HG03432 (cell line): ENCODE measurements around the gene SDCBP2.
A peak's percentile ranks its signal among the peaks of the same experiment; 100 is the strongest.

Source experiments
- ATAC-seq: cut with Tn5 transposase; IDR thresholded peaks from one replicate; pipeline ENCODE4 v1.9.1; 2021; ENCODE audit warnings: mild to moderate bottlenecking, moderate library complexity; ENCODE audit not compliant: unreplicated experiment

Gene SDCBP2, protein sequence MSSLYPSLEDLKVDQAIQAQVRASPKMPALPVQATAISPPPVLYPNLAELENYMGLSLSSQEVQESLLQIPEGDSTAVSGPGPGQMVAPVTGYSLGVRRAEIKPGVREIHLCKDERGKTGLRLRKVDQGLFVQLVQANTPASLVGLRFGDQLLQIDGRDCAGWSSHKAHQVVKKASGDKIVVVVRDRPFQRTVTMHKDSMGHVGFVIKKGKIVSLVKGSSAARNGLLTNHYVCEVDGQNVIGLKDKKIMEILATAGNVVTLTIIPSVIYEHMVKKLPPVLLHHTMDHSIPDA

DNA sequence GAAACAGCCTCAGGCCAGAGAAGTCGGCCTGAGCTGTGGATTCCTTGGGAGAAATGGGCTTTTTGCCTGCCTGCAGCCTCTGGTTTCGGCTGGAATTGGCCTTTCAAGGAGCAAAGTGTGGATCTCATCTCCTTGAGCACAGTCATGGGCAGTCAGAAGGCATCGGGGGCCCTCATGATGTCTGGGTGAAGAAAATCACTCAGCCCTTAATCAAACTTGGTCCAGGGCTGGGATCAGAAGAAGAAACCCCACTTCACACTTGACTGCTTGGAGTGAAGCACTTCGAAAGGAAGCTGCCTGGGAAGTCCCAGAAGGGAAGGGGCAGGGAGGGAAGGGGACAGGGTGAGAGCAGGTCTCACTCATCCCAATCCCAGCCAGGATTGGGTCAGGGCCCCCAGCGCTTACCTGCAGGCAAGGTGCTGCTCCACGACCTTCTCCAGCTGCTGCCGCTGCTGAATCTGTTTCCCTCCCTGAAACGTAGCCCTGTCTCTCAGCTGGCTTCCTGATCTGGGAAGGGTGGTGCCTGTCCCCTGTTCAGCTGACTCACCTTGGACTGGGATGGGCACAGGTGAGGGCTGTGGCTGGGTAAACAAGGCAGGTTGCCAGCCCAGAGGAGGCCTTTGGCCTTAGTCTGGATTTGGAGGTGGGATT lies at the start of gene SDCBP2:
TSS of gene SDCBP2 (minus strand) at position 460 of the 651 bp plus-strand sequence. CDS start 8,723 bp downstream, outside the sequence.
- ATAC-seq, result no peak

DNA sequence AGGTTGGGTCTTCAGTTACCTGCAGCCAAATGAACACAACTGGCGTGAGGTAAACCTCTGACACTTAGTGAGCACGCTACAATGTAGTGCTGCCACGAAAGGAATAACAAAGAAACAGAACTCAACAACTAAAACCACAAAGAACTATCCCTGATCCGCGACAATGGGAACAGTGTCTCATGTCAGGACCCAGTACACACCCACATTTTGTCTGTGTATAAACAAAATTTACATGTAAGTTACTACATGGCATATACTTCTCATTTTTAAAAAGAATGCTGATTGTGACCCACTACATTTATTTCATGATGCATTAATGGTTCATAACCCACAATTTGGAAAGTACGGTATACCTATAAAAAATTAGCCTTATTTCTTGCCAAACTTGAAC lies 49.8 kb upstream of the SDCBP2 start:
- ATAC-seq, result no peak

GRCh38 chr20:1377984-1378734 lies 49.2 kb upstream of the SDCBP2 start:
- ATAC-seq, result no peak

DNA sequence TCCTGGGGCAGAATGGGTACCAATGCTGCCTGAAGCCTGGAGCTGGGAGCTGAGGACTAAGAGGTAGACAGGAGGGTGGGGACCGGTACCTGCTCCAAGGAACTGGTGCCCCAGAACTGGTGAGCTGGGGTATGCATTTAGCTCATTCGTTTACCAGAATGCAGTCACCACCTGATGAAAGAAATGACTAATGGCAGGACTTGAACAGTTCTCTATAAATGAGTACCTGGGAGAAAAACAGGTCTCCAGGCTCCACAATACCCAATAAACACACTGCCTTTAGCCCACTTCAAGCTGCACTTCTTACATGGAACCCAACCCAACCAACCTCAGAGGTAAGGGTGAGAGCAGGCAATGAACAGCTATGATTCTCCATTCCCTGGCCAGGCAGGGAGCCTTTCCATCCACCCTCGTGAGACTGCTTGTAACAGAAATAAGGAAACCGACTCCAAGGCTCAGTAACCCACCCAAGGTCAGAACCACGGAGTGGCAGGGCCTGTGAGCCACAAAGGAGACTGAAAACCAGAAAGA lies 48.5 kb upstream of the SDCBP2 start:
- ATAC-seq, result peak; percentile 37

GRCh38 chr20:1376408-1377270 lies 47.7 kb upstream of the SDCBP2 start:
- peak; percentile 47 for ATAC-seq

DNA sequence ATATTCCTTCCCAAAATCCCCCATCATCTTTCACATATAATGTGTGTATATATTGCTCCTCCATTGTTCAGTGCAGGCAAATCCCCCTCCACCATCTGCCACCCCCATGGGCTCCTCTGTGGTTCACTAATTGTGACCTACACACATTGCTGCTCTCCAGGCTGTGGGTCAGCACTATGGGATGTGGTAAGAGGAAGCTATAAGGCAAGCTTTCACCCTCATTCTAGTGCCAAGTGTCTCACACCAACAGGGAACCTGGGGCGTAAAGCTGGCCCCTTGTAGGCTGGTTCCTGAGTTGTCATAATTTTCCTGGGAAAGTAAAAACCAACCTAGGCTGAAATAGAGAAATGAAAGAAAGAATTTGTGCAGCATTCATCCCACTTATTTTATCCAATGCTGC lies 47.1 kb upstream of the SDCBP2 start:
- ATAC-seq, result no peak

DNA sequence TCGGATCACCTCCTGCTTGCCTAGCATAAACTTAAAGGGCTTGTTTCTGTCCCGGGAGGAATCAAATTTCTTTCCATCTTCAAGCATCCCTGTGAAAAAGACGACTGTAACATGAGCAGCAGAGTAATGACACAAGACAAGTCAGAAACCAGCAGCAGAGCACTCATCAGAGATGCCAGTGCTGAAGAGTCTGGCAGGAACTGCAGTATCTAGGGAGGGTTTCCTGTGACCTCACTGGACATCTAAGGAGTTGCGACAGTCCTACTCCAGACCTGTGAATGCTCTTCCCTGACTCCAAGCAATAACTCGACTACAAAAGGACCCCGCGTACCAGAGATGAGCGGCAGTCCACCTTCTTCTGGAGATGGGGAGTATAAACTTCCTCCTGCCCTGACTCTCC lies 46.6 kb upstream of the SDCBP2 start:
- no peak for ATAC-seq

DNA sequence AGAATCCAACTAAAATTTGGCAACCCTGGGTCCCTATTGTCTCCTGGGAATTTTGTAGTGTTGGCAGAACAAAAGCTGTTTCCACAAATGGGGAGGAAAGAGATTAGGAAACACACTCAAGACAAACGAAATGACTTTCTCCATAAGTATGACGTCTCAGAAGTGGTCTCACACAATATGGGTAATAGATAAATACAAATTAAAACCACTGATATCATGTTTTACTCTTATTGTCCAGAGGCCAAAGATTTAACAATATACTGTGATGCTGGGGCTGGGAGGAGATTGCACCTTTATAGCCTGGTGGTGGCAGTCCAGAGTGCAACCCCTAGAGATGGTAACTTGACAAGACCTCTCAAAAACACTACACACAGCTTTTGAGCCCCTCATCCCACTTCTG lies 45.3 kb upstream of the SDCBP2 start:
- ATAC-seq, result no peak

- ATAC-seq, result no peak
These were observed 44.7 kb upstream of the SDCBP2 start for GRCh38 chr20:1373614-1374013.

DNA sequence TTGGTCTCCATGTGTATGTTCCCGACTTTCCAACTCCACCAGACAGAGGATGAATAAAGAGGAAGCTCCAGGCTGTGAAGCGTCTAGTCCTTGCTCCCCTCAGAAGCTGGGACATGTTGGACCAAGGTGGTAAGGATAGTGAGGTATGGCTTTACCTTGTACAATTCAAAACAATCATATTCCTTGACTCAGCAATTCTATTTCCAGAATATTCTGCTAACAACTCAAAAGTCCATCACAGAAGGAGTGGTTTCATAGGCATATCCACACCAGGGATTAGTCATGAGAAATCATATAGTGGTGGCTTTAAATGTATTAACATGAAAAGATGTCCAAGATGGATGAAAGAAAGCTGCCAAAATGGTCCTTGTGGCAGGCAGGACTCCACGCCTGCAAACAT lies 44.1 kb upstream of the SDCBP2 start:
- no peak for ATAC-seq

DNA sequence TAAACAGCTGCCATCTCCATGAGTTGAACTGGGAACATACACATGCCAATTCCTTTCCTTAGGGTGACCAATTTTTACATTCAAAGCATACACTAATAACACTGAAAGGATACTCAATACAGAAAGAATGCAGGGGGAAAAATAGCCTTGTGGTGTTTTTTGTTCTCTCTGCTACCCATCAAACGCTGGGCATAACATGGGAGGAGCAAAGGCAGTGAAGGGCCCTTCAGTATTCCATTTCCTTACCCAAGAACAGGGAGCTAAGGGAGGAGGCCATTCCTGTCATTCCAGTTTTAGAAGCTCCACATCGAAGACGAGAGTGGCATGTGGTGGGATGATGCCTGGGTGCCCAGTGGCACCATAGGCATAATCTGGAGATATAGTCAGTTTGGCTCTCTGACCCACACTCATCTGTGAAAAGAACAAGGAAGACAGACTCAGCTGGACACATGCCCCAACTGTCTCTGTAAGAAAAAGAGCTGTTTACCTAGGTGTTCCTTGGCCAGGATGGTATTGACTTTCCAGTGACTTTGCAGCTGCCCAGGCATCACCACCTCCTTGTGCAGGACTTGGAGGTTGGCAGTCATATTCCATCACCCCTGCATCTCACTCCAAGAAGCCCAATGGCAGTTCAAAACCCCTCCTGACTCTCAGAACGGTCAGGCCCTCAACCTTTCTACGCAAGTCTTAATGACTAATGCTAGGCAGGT lies 43.0 kb upstream of the SDCBP2 start:
- ATAC-seq, result no peak

- ATAC-seq, result no peak
These were observed 42.4 kb upstream of the SDCBP2 start for GRCh38 chr20:1371202-1371782.

DNA sequence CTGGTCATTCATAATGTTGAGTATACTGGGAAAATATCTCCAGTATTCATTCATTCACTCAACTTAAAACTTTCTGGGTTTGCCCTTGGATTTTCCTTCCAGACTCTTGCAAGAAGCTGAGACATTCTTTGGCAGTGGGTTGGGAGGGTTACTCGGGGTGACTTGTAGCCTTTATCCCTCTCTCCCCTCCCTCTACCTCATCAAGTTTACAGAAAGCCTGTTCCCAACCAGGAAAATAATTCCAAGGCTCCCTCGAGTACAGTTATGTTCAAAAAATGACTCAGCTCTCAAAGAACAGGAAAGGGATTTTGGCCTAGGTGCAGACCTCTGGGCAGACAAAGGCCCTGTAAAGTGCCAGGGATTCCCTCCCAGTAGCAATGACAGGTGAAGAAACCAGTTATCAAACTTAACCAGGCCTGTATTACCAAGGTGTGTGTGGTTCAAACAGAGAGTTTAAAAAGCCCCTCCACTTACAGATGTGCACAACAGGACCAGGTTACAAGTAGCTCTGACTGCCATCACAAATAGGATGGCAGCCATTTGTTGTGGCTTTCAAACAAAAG lies 41.7 kb upstream of the SDCBP2 start:
- no peak for ATAC-seq

GRCh38 chr20:1369970-1370369 lies 41.0 kb upstream of the SDCBP2 start:
- ATAC-seq, result no peak

- ATAC-seq, result no peak
These were observed 39.7 kb upstream of the SDCBP2 start for GRCh38 chr20:1368448-1369199.

- ATAC-seq, result no peak
These were observed 38.5 kb upstream of the SDCBP2 start for GRCh38 chr20:1367479-1367878.

DNA sequence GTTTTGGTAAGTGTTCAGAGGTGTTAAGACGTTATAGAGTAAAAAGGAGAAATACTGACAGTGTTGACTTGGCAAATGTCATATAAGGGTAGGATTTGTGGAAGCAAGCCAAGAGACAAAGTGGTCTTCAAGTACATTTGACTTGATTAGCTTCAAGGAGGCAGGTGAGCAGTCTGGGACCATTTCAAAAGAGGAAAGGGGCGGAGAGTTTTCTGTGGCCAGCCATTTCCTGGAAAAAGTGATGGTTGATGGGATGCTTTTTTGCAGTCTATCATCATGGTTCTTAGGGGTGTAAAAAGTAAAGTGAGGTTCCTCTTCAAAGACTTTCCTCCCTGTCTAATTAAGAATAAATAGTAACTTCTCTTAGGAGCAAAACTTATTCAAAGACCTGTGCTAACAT lies 35.2 kb upstream of the SDCBP2 start:
- ATAC-seq, result no peak

GRCh38 chr20:1363522-1363921 lies 34.6 kb upstream of the SDCBP2 start:
- ATAC-seq, result no peak

DNA sequence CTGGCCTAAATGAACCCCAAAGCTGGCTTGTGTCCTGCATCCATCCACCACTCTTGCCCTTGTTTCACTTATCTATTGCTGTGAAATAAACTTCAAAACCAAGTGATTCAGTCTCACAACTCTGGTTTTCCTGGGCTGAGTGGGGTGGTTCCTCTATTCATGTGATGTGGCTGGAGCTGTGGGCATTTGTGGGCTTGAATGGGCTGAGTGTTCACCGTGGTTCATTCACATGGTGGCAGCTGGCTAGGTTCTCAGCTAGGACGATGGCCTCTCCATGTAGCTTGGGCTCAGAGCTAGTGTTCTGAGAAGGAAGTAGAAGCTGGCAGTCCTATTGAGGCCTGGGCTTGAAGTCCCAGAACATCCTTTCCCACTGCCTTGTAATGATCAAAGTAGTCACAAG lies 33.5 kb upstream of the SDCBP2 start:
- ATAC-seq, result no peak
